ENCODE results near the gene NRXN2.

DNA sequence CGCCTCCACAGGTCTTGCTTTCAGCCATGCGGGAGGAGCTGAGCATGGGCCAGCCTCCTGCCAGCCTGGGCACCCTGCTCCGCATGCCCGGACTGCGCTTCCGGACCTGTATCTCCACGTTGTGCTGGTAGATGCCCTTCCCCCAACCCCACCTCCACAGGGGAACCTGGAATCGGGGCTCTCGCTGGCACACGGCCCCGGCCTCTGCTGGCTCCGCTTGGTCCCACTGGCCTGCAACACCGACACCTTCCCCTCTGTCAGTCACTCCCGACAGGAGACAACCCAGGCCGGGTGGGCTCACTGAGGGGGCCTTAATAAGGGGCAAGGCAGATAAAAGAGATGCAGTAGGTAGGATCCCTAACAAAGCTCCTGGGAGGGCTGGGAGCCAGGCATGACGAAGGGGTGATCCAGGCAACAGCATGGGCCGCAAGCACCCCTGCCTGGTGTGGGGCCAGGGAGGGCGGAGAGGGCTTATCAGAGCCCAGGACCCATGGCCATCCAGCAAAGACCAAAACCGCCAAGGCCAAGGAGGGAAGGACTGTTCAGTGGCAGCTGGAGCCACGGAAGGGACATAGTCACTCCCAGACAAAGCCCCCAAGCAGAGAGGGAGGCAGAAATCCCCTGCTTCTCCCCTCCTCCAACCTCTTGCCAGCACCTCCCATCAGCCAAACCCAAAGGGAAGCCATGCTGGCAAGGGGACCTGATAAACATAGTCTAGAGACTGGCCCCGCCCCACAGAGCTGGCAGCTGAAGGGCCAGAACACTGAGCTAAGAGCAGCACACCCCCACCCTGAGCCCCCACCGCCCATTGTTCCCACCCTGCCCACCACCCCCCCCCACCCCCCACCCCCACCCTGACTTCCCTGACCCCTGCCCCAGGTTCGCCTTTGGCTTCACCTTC lies 124.0 kb downstream of the NRXN2 start:
- TF ChIP-seq EZH2phosphoT487 (IDR thresholded peaks at IDR 0.05; ENCODE audit: borderline replicate concordance) (no peak), CTCF (conservative IDR thresholded peaks at IDR 0.05; ENCODE audit: low read length) (no peak)

All from Loucy (cell line).